Suprapubic skin (tissue), 3 donors: Measurements from ENCODE around the gene AQP9.

Source experiments
- EP300 ChIP-seq: sonication (generic); formaldehyde crosslinking; IDR thresholded peaks from one replicate; pipeline ENCODE4 v1.6.1; 2017; ENCODE audit warnings: antibody characterized with exemption
- TF ChIP-seq, protein P1 (sequence below), 2 donors: fragments of 200-600 bp in 1 of 2; fragments of 450-650 bp in 1 of 2; sonication (generic) in 1 of 2; IDR thresholded peaks; one replicate each; pipeline ENCODE4 v1.5.1; 2016 to 2019; ENCODE audit warnings: antibody characterized with exemption in 2 of 2, mild to moderate bottlenecking in 1 of 2, moderate library complexity in 1 of 2

DNA sequence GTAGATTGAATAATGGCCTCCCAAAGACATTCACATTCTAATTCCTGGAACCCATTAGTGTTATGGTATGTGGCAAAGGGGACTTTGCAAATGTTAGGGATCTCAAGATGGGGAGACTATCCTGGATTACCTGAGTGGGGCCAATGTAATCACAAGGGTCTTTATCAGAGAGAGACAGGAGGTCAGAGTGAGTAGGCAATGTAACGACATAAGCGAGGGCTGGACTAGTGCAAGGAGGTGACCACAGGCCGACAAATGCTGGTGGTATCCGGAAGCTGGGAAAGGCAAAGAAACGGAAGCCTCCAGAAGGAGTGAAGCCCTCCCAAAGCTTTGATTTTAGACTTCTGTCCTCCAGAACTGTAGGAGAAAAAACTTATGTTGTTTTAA, 26.5 kb upstream of the AQP9 start:
- TF ChIP-seq, protein P1, sequence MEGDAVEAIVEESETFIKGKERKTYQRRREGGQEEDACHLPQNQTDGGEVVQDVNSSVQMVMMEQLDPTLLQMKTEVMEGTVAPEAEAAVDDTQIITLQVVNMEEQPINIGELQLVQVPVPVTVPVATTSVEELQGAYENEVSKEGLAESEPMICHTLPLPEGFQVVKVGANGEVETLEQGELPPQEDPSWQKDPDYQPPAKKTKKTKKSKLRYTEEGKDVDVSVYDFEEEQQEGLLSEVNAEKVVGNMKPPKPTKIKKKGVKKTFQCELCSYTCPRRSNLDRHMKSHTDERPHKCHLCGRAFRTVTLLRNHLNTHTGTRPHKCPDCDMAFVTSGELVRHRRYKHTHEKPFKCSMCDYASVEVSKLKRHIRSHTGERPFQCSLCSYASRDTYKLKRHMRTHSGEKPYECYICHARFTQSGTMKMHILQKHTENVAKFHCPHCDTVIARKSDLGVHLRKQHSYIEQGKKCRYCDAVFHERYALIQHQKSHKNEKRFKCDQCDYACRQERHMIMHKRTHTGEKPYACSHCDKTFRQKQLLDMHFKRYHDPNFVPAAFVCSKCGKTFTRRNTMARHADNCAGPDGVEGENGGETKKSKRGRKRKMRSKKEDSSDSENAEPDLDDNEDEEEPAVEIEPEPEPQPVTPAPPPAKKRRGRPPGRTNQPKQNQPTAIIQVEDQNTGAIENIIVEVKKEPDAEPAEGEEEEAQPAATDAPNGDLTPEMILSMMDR (IDR thresholded peaks at IDR 0.05) = no peak
- TF ChIP-seq EP300 = no peak
